Stimulated activated CD8-positive, alpha-beta memory T cell treated with anti-CD3 and anti-CD28 coated beads, Interleukin-4, amount 100 ng/mL, for 24 hours (primary cell): ENCODE measurements around the gene POU4F3.
"Not testable (repeated sequence)": the region's sequence is repeated elsewhere in the genome, so short reads cannot be mapped to it uniquely, and the experiment has no call there.

Experiments
- DNase-seq: peaks from one replicate; pipeline ENCODE4 v3.0.0-alpha.2; 2020; ENCODE audit warnings: low read depth

POU4F3 gene

GRCh38 chr5:146338774-146339714, at the start of gene POU4F3:
Gene POU4F3 (plus strand): TSS chr5:146338839. CDS start chr5:146339113, 274 bp downstream.
- no peak for DNase-seq

- no peak for DNase-seq
These were observed 48.3 kb upstream of the POU4F3 start for GRCh38 chr5:146290318-146290717.

GRCh38 chr5:146291421-146292074, 47.1 kb upstream of the POU4F3 start:
- no peak for DNase-seq

- no peak for DNase-seq
These were observed 42.4 kb upstream of the POU4F3 start for GRCh38 chr5:146296245-146296644.

GRCh38 chr5:146298920-146299319, 39.7 kb upstream of the POU4F3 start:
- not testable (repeated sequence) for DNase-seq

GRCh38 chr5:146301626-146302025, 37.0 kb upstream of the POU4F3 start:
- DNase-seq: no peak

- DNase-seq: no peak
These were observed 36.2 kb upstream of the POU4F3 start for GRCh38 chr5:146302406-146302805.

- no peak for DNase-seq
These were observed 31.8 kb upstream of the POU4F3 start for GRCh38 chr5:146306838-146307237.

GRCh38 chr5:146307796-146308195, 30.8 kb upstream of the POU4F3 start:
- no peak for DNase-seq

GRCh38 chr5:146310540-146310939, 28.1 kb upstream of the POU4F3 start:
- no peak for DNase-seq

- DNase-seq: no peak
These were observed 27.4 kb upstream of the POU4F3 start for GRCh38 chr5:146311278-146311677.

- DNase-seq: no peak
These were observed 25.6 kb upstream of the POU4F3 start for GRCh38 chr5:146313027-146313426.

- no peak for DNase-seq
These were observed 17.1 kb upstream of the POU4F3 start for GRCh38 chr5:146321571-146321970.

GRCh38 chr5:146327257-146327870, 11.3 kb upstream of the POU4F3 start:
- DNase-seq: no peak

GRCh38 chr5:146327989-146328388, 10.7 kb upstream of the POU4F3 start:
- DNase-seq: no peak

GRCh38 chr5:146329697-146330096, 8.9 kb upstream of the POU4F3 start:
- no peak for DNase-seq

- no peak for DNase-seq
These were observed 7.2 kb upstream of the POU4F3 start for GRCh38 chr5:146331423-146331822.

- no peak for DNase-seq
These were observed 4.5 kb upstream of the POU4F3 start for GRCh38 chr5:146334074-146334533.

- DNase-seq: no peak
These were observed 2.4 kb upstream of the POU4F3 start for GRCh38 chr5:146336197-146336596.

- DNase-seq: no peak
These were observed 1.3 kb upstream of the POU4F3 start for GRCh38 chr5:146337264-146337904.

- DNase-seq: no peak
These were observed 711 bp upstream of the POU4F3 start for GRCh38 chr5:146337928-146338327.

- no peak for DNase-seq
These were observed 1.1 kb downstream of the POU4F3 start for GRCh38 chr5:146339715-146340259.
